Melanocyte of skin (primary cell): Measurements from ENCODE around the gene PAK1. TPM values are rescaled to one million over a fixed set of nuclear protein-coding genes. Genes with fewer than 3 reads are reported as not detected.

Source experiments
- total RNA-seq, 2 donors: library from RNA; depleted of rRNA; stranded (reverse); fragments of >200 nt; gene quantifications; 2 replicates each; pipeline ENCODE4 v1.2.3, GENCODE V29; 2012

PAK1 gene
- 10 to 100 TPM; 43.0 to 51.6 TPM for total RNA-seq

DNA sequence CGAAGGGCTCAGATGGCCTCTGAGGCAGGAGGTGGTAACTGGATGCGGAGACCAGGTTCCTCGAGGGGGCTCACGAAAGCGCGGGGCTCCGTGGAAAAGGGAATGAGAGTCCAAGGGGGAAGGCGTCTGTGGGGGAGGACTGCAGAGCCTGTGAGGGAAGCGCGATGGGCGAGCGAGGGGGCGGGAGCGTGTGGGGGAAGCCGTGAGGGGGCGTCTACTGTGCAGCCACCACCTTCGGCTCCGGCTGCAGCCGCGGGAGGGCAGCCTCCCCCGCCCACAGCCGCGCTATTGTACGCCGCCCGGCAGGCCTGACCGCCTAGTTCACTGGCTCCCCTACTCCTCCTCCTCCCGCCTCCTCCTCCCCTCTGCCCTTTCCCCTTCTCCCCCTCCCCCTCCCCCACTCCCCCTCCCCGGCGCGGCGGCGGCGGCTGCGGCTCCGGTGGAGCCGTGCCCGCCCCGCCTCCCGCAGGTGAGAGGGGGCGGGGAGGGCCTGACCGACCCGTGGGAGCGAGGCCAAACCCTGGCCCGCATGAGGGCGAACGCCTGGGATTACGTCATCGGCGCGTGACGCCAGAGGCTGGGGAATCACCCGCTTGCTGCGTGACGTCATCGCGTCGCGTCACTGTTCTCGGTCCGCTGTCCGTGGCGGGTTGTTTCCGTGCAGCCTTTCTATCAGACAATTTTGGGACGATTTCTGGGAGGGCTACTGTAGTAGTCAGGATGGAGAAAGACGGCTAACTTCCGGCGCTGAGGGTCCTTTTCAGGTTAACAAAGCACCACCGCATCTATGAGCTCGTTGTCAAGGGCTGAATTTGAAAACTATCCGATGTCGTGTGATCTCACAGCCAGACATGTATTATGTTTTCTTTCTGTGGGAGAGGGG, at the start of gene PAK1:
PAK1 (minus strand) TSS at position 294 of the 883 bp plus-strand sequence. CDS start 81,574 bp downstream, outside the sequence.

DNA sequence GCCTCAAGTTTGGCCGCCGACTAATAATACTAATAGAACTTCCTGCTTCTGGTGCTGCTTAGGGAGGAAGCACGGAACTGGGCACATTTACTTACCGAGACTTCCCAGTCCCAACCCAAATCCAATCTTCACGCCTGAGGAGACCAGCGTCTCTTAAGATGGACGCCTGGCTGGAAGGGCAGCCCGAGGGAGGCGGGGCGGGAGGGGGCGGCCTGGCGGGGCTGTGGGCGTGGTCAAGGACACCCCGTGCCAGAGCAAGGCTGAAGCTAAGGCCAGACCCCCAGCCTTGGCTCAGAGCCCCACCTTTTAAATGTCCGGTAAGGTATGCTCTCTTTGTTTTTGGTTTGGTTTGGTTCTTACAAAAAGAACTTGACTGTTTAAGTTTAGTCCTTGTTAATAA, 172.4 kb downstream of the PAK1 start, which contains the start of gene GDPD4:
GDPD4 (minus strand) TSS at position 177 of the 400 bp plus-strand sequence. CDS start 16,549 bp downstream, outside the sequence.

Other genes starting within 250 kb of the PAK1 start
- gene GDPD4, start 172.4 kb downstream of the PAK1 start, total RNA-seq, result not detected
- gene AQP11, start 115.9 kb upstream of the PAK1 start, total RNA-seq, result 1 to 10 TPM; 3.4 to 4.3 TPM
- gene CLNS1A, start 163.7 kb upstream of the PAK1 start, total RNA-seq, result 10 to 100 TPM; 70.2 to 85.3 TPM